Stimulated activated CD8-positive, alpha-beta memory T cell treated with anti-CD3 and anti-CD28 coated beads, Interleukin-15, amount 100 ng/mL, for 1 hour (primary cell): ENCODE results near the gene ADAMTS14.

Experiments used
- DNase-seq: peaks from one replicate; pipeline ENCODE4 v3.0.0-alpha.2; 2020; ENCODE audit warnings: low read depth

Gene ADAMTS14

DNA sequence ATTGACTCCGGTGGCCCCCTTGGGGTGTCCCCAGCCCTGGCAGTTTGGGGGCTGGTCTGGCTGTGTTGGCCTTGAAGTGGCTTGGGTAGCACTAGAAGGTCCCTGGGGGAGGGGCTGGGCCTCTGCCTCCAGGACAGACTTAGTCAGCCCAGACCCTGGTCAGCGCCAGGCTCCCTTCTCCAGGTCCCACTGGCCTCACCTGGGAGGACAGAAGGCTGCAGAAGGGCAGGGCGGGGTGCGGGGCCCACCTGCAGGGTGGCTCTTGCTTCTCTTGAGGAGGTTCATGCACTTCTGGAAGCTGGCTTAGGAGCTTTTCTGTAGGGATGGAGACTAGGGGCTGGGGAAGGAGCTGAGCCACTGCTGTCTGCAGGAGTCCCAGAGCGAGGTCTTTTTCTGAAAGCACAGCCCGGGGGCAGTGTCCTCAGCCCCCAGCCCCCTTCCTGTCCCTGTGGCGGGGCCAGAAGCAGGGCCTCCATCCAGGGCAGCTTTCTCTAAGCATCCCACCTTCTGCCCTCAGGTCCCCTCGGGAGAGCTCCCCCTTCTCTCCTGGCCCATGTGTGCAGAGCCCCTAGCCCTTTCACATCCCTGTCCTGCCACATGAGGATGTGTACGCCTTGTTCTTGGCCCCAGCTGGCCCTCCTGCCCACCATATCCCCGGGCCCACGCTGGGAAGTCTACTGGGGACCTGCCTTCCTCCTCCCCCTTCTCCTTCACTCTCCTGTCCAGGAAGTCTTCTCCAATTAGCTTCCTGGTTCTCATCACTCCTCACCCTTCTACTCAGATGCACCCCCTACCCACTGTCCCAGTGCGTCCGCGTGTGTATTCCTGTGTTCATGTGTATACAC lies 101.9 kb downstream of the ADAMTS14 start:
- DNase-seq, result no peak

DNA sequence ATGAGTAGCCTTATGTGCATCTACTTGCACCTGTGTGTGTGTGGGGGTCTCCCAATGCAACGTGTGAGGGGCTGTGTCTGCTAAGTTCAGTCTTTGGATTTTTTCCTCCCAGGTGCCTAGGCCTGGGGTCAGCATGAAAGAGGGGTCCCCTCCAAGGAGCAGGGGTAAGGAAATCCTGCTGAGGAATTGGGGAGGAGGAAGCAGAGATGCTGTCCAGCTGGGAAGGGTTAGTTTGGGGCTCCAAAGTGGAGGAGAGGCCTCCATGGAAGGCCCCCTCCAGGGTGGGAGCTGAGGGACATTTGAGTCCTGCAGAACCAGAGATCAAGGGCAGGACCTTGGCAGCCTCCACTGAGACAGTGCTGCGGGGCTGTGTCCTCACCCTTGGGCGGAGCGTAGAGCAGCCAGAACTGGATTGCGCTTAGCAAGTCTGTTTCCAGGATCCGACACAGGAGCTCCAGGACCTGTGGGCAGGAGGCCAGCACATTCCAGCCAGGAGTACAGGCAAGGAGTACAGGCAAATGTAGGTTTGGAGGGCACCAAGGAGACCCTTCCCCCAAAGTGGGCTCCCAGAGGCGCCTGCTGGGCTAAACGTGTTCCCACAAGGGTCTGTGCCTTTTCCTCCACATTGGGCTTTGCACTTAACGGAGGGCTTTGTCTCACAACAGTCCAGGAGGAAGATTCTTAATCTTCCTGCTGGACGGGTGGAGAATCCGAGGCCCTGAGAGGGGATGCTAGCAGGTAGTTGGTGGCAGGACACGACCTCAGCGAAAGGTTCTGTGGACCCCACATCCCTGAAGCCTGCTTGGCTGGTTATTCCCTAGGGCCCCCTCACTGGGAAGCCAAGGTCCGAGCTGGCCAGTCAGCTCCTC lies 102.7 kb downstream of the ADAMTS14 start:
- no peak for DNase-seq

DNA sequence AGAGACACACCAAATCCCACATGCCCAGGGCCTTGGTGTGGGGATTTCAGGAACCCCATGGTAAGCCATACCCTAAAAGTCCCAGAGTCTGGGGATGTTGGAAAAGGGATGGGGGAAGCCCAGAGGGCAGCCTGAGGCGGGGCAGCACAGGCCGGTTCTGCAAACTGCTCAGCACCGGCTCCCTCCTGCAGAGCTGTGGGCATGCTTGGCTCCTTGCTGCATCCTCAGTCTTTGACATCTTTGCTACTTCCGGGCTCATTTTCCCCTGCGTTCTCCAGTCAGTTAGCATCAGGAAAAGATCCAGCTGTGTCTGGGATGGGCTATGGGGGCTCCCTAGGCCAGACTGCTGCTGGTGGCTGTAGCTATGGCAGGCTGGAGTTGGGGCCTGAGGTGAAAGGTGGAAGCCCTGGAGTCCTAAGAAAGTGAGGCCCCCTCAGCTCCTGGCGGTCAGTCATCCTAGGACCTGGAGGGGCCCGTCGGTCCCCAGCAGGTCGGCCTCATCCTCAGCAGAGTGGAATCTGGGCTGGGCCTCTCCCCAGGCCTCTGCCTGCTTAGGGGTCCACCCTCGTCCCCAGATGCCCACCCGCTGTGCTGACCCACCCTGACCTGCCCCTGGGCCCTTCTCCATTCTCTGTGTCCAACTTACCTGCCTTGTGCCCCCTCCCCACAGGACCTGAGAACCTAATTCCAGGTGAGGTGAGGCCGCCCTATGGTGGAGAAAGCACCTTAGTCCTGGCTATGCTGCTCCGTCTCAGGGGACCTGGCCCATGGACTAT lies 103.6 kb downstream of the ADAMTS14 start:
- DNase-seq, result no peak

DNA sequence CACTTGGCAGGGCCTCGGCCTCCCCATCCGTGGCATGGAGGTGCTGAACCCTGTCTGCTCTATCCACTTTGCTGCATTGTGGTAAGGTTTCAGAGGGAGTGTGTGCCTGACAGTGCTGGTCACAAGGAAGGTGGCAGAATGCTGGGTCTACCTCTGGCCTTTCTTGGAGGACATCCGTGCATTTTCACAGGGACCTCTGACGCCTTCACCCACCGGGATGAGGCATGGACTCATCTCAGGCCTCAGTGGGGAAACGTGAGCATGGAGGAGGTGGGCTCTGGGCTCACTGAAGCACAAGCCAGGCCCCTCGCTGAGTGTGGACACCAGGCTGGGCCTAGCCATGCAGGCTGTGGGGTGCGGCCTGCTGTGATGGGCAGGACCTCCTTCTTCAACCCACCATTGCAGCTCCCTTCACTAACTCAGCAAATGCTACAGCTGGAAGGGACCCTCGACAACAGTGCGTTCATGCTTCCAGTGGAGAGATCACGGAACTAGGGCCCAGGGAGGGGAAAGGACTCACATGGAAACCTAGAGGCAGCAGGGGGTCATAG lies 104.2 kb downstream of the ADAMTS14 start:
- DNase-seq, result no peak

DNA sequence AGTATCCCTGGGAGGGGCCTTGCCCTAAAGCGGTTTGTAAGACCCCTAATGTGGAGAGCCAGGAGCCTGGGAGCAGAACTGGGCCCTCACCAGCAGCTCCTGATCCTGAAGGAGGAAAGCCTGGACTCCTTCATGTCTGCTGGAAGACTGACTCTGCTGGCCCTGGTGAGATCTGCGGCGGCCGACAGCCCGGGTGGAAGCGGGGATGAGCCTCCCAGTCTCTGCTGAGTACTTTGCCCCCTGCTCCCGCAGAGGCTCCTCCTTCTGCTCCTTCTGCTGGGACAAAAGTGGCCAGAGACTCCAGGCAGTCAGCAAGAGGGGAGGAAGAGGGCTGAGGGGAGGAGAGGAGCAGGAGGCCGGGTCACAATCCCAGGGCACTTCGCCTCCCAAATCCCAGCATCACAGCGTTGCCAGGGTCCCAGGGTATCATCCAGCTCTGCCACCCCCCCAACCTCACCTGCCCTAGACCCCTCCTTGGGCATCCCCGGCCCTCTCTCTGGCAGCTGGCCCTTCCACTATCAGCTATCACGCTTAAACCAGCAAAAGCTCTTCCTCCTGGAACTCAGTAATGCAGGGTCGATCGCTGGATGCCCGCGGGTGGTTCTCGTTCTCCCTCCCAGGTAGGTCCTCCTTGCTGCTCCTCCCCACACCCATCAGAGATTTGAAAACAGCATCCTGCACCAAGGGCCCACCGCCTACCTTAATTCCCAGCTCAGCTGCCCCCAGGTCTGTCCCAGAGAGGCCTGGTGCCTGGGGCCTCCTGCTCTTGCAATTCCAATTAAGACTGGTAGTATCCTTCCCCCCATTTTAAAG lies 105.0 kb downstream of the ADAMTS14 start:
- no peak for DNase-seq

DNA sequence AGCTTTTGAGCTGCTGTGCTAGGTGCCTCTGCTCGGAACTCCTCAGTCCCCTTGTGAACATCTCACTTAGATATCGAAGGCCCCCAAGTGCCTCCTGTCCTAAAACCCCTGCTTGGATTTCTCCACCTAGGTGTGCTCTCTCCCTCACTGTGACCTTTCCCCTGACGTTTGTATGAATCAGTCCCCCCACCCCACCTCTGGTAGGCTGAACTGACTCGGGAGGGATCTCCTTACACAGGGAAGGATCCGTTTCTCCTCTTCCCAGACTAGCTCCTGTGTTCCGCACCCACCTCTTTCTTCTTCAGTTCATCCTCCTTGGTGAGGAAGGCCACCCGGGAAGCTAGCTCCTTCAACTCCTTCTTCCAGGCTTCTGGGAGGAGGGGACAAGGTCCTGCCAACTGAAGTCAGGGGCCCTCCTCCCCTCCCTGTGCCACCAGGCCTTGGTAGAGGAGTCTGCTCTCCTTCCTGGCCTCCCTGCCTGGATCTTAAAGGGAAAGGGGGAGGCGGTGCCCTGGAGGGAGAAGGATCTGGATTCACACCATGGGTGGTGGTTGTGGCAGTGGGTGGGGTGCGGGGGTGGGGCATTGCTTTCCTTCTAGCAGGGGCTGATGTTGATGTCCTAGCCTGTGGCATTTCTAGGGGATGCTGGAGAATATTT lies 106.1 kb downstream of the ADAMTS14 start:
- no peak for DNase-seq

DNA sequence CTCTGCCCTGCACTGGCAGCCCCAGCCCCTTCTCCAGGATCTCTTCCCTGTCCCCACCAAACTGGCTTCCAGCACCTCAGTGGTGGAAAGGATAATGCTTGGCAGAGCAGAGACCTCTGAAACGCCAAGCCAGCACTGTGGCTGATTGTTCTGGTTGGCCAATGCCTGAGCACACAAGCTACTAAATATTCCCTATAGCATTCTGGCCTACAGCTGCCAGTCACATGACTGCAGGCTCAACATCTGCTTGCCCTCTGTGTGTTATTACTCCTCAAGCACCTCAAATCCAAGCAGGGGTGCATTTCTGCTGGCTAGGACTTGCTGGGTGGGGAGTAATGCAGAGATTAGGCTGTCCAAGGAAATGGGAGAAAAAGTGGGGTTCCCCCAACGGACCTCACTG lies 106.8 kb downstream of the ADAMTS14 start:
- DNase-seq, result no peak

DNA sequence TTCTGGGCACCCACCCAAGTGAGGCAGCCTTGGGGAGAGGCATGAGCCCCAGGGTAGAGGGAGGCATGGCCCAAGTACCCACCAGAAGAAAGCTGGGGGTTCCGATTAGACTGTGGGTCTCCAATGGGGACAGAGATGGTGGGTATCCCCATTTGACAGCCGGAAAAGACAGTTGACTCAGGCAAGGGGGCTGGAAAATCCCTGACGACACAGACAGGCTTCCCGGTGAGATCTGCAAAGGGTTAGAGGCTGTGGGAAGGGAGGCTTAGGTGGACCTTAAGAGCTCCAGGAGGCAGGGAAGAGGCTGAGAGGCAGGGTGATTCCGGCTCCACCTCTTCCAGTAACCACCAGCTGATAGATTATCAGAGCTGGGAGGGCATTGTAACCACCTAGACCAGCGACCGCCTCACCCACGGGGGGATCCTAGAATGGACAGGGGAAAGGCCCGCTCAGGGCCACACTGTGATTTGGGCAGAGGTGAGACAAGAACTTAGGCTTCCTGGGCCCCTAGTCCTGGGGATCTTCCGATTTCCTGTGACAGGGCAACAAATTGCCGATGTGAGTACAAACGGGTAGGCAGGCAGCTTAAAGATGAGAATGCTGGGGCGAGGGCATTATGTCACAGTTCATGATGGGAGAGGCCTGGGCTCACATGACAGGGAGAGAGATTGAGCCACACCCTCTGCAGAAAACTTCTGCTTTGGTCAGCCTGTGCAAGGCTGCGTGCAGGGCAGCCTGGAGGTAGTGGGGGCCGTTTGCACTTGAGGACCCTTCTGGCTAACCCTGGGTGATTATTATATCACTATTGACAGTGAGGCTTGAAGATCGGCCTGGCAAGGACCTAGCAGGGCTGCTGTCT lies 107.4 kb downstream of the ADAMTS14 start:
- no peak for DNase-seq

DNA sequence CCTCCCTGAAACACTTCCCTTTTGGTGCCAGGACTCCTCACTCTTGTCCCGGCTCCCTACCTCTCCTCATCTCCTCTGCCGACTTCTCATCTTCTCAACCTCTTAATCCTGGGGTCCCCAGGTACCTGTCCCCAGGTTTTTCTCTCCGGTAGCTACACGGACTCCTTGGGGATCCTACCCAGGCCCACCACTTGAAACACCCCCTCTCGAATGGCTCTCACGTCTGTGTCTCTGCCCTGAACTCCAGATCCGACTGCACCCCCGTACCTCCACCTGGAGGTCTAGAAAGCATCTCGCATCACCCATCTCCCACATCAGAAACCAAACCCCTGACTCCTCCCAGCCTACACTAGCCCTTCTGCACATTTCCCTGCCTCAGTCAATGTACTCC lies 108.1 kb downstream of the ADAMTS14 start:
- no peak for DNase-seq

DNA sequence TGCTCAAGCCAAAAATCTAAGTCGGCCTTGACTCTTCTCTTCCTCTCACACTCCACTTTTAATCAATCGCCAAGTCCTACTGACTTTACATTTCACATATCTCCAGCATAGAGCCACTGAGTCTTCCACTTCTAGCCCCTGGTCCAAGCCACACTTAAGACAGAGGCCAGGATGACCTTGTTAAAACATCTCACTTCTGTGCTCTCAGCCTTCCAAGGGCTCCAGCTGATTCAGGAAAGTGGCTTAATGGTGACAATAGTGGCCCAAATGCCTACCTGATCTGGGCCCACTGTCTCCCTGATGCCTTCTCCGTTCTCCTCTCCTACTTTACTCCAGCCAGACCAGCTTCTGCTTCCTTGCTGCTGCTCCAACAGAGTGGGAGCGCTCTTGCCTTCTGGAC lies 108.5 kb downstream of the ADAMTS14 start:
- DNase-seq, result no peak

DNA sequence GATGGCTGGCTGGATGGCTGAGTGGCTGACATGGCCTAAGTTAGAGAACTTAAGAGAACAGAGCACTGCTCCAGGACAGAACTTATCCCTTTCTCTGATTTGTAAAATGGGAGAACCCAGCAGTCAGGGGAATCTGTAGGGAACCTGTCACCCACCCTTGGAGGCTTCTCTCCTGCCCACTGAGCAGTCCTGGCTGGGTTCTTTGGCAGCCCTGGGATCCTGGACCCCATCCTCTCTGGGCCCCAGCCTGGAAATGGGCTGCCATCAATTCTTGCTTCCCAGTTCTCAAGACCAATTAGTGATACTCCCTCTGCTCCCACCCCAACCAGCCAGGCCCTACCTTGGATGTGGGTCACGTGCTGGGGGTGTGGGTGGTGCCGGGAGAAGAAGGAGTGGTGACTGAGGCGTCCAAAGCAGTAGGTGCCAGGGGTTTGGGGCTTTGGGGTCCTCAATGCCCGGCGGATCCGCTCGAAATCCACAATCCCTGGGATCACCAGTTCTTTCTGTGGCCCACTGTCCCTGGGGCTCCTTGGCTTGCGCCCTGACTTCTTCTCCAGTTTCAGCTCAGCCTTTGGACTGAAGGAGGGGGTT lies 109.2 kb downstream of the ADAMTS14 start:
- no peak for DNase-seq

DNA sequence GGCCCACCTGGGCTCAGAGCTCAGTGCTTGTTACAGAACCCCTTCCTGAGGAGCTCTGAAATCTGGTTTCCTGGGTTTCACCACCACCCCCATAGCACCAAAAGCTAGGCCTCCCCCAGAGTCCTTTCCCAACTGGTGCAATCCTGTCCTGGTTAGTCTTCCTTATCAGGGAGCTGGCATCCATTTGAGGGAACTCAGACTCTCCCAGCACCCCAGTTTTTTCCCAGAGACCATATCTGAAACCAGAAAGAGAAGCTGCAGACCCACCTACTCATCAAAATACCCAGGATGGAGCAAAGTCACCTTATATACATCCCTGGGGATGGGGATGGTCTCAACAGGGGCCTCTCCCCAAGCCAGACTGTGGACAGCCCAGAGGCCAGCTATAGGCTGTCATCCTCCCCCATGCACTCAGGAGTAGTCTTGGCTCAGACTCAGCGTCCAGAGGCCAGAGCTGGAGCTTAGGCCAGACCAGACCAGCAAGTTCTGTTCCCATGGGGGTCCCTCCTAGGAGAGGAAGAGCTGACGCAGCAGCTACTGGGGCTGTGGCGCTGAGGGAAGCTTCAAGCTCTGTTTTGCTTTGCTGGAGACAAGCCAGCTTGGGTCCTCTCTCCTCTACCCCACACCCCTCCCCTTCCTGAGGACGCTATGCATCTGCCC lies 109.9 kb downstream of the ADAMTS14 start:
- DNase-seq, result no peak

DNA sequence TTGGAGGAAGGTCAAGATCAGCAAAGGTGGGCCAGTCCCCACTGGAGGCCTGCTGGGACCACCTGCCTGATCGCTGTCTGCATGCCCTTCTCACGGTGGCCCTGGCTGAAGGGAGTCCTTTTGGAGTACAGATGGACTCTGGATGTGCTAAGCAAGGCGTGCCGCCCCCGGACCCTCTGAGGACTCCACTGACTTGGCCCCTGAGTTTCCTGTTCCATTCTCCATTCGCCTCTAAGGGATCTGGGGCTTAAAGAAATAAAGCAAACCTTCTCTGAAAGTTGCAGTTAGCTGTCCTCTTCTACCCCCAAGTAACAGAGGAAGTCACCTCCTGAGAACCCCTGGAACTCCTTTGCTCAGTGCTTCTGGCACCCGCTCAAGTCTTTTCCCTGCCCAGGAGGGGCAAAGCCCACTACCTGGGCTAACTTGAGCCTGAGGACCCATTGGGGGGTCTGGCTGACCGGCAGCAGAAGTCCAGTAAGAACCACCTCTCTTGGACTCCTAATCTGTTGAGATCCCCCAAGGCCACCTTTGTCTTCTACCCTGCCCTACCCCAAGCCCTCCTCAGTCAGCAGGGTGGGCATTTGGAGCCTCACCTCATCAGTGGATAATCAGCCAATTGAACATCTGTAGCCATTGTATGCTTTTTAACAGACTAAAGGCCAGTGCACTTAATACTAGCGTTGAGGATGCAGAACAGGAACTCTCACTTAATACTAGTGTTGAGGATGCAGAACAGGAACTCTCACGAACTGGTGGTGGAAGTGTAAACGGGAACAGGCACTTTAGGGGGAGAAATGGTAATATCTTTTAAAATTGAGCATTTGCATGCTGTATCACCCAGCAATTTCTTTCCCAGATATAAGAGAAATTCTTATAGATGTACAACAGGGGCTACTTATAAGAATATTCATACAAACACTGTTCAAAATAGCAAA lies 110.7 kb downstream of the ADAMTS14 start:
- no peak for DNase-seq

DNA sequence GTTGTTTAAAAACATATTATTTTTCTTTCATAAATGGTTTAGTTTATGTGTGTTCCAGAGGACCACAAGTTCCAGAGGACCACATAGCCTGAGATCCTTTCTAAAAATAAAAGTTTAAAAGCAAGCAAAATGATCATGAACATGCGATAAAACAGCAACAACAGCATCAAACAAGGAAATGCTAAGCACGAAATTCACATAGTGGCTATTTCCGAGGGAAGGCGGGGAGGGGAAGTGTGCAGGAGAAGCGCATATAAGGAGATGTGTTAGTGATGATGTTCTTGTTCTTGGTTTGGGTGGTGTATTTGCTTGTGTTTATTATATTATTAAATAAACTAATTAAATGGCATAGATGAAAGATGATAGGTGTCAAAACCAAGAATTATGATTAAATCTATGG lies 111.7 kb downstream of the ADAMTS14 start:
- no peak for DNase-seq

DNA sequence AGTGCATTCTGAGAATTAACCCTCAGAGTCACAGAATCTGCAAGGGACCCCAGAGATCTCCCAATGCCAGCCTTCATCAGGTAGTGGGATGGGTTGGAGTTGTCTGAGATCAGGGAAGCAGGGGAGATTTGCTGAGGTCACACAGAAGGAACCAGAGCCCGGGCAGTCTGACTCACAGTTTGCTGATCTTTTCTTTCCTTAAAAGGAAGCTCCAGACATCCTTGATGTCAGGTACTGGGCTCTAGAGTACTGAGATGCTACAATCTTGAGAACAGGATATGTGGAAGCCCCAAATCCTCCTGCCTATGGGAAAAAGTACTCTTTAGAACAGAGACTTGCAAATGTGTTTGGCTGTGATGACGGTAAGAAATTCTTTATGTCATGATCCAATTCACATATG lies 112.2 kb downstream of the ADAMTS14 start:
- DNase-seq, result no peak

DNA sequence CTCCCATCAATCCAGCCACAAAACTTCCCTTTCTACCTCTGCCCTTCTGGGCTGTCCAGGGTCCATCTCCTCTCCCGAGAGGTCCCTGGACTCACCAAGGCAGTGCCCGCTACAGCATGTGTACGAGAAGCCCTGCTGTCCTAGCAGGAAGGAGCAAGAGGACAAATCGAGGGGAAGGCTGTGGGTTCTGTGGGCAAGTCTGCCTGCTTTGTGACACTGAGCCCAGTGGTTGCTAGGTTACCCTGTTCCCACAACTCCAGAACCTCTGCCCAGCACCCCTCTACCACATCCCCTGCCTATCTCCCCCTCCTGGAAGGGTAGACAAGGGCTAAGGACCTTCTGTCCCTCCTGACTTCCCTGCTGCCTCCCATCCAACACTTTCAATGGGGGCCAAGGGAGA lies 112.9 kb downstream of the ADAMTS14 start, which contains the start of gene TBATA:
Gene TBATA, minus strand, starts transcription at position 188 of the 400 bp plus-strand sequence. CDS start 1,998 bp downstream, outside the sequence.
- DNase-seq, result no peak

DNA sequence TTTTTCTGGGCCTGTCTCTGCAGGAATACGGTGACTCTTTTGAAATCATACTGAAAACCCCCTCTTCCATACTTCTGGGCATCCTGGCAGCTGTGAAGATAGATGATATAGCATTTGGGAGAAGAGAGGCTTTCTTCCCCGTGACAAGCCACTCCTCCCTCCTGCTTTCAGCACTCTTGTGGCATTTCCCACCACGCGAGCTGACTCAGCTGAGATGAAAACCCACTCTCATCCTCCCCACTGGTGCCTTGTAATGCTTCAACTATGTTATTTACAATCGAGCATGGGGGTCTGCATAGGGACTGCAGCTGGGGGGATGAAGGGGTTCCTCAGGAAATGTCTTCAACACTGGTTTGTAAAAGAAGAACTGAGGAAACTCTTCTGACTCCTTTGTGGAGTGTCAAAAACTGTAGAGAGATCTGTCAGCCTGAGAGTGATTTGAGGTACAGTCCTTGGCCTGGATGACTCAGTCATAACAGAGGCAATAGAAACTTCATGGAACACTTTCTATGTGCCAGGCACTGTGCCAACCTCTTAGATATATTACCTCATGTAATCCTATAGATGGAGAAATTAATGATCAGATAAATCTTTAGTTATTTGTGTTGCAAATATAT lies 114.6 kb downstream of the ADAMTS14 start:
- DNase-seq, result no peak
